DOHH2 (cell line): Measurements from ENCODE around the gene SAMD8.

Experiments
- H3F3A ChIP-seq: fragments of 200-600 bp; sonication (generic), shearing (Covaris generic); 2 replicates; pipeline ENCODE4 v1.6.0; 2016; ENCODE audit warnings: antibody characterized with exemption, mild to moderate bottlenecking; ENCODE audit not compliant: control insufficient read depth, insufficient read depth
- H3K27ac ChIP-seq: fragments of 200-600 bp; sonication (generic); 2 replicates; pipeline ENCODE4 v1.5.1; 2014; ENCODE audit warnings: low read depth, mild to moderate bottlenecking, low read length, moderate library complexity
- H3K27me3 ChIP-seq: fragments of 200-600 bp; sonication (generic); 2 replicates; pipeline ENCODE4 v1.6.1; 2014; ENCODE audit warnings: mild to moderate bottlenecking, low read length, mixed read lengths; ENCODE audit not compliant: control insufficient read depth
- H3K36me3 ChIP-seq: fragments of 200-600 bp; sonication (generic); 2 replicates; pipeline ENCODE4 v1.6.1; 2014; ENCODE audit warnings: mild to moderate bottlenecking, low read length, moderate library complexity, mixed read lengths; ENCODE audit not compliant: control insufficient read depth
- H3K4me1 ChIP-seq: fragments of 200-600 bp; sonication (generic); 2 replicates; pipeline ENCODE4 v1.6.1; 2014; ENCODE audit warnings: mild to moderate bottlenecking, low read length, mixed read lengths; ENCODE audit not compliant: control insufficient read depth
- H3K4me2 ChIP-seq: fragments of 200-600 bp; sonication (generic); 2 replicates; pipeline ENCODE4 v1.6.0; 2014; ENCODE audit warnings: mild to moderate bottlenecking, low read length, moderate library complexity
- H3K4me3 ChIP-seq: fragments of 200-600 bp; sonication (generic); 2 replicates; pipeline ENCODE4 v1.5.1; 2014; ENCODE audit warnings: mild to moderate bottlenecking, low read length, mixed read lengths
- H3K79me2 ChIP-seq: fragments of 200-600 bp; sonication (generic); 2 replicates; pipeline ENCODE4 v1.6.1; 2014; ENCODE audit warnings: mild to moderate bottlenecking, low read length, mixed read lengths; ENCODE audit not compliant: control insufficient read depth
- H3K9me2 ChIP-seq: fragments of 200-600 bp; sonication (generic); replicated peaks from 2 replicates; pipeline ENCODE4 v1.6.1; 2014; ENCODE audit warnings: mild to moderate bottlenecking, low read length, mixed read lengths; ENCODE audit not compliant: control insufficient read depth
- H3K9me3 ChIP-seq: fragments of 200-600 bp; sonication (generic); 2 replicates; pipeline ENCODE4 v1.6.1; 2014; ENCODE audit warnings: antibody characterized with exemption, low read length, mixed read lengths; ENCODE audit not compliant: control insufficient read depth, insufficient read depth
- H4K20me1 ChIP-seq: fragments of 200-600 bp; sonication (generic); 2 replicates; pipeline ENCODE4 v1.6.0; 2014; ENCODE audit warnings: low read depth, mild to moderate bottlenecking, antibody characterized with exemption, low read length, moderate library complexity; ENCODE audit not compliant: control insufficient read depth, insufficient read depth
- CTCF ChIP-seq: fragments of 200-600 bp; sonication (generic); IDR thresholded peaks from one replicate; pipeline ENCODE4 v1.5.1; 2014; ENCODE audit warnings: antibody characterized with exemption, mild to moderate bottlenecking, low read depth, low read length; ENCODE audit not compliant: poor library complexity, severe bottlenecking
- EZH2phosphoT487 ChIP-seq: fragments of 200-600 bp; sonication (generic); IDR thresholded peaks from 2 replicates; pipeline ENCODE4 v1.6.1; 2017; ENCODE audit warnings: borderline replicate concordance, mild to moderate bottlenecking, antibody characterized with exemption, low read length, moderate library complexity, mixed read lengths

SAMD8 gene

GRCh38 chr10:75143353-75143752 is 31.9 kb downstream of the SAMD8 start:
- peaks cover 6% of the 10 kb centered on the region for H3K4me1 ChIP-seq
- H3K27ac ChIP-seq = no peak overlapping the region
- no peak overlapping the region for H3K4me3 ChIP-seq
- H3K36me3 ChIP-seq = no peaks in the 10 kb centered on the region
- H3K79me2 ChIP-seq = peaks cover 61% of the 10 kb centered on the region
- no peaks in the 10 kb centered on the region for H3K9me3 ChIP-seq
- no peaks in the 10 kb centered on the region for H3K27me3 ChIP-seq
- H3K4me2 ChIP-seq = no peak overlapping the region
- peaks cover 3% of the 10 kb centered on the region; the same call in 1 of the 2 replicates for H3F3A ChIP-seq
- no peak for TF ChIP-seq EZH2phosphoT487
- TF ChIP-seq CTCF = no peak
- H3K9me2 ChIP-seq = no peaks in the 10 kb centered on the region
- H4K20me1 ChIP-seq = peaks cover 3% of the 10 kb centered on the region; the same call in 1 of the 2 replicates

- Histone ChIP-seq H3K27me3 (no peaks in the 10 kb centered on the region), H3K79me2 (peaks cover 59% of the 10 kb centered on the region), H3F3A (peaks cover 5% of the 10 kb centered on the region; the same call in 1 of the 2 replicates), H3K9me2 (no peaks in the 10 kb centered on the region), H3K4me3 (no peak overlapping the region), H4K20me1 (0 out of 2 replicates have a peak, but pooled peaks cover 3% of the 10 kb centered on the region), H3K36me3 (peaks cover 4% of the 10 kb centered on the region), H3K4me2 (no peak overlapping the region), H3K4me1 (peaks cover 6% of the 10 kb centered on the region), H3K27ac (no peak overlapping the region), H3K9me3 (no peaks in the 10 kb centered on the region)
- TF ChIP-seq CTCF = no peak
- TF ChIP-seq EZH2phosphoT487 = no peak
Measured at GRCh38 chr10:75145590-75145989, 34.1 kb downstream of the SAMD8 start.

GRCh38 chr10:75146780-75147179 is 35.3 kb downstream of the SAMD8 start:
- no peak for TF ChIP-seq EZH2phosphoT487
- TF ChIP-seq CTCF = no peak
- Histone ChIP-seq H3K27me3 (no peaks in the 10 kb centered on the region), H4K20me1 (0 out of 2 replicates have a peak, but pooled peaks cover 3% of the 10 kb centered on the region), H3K4me3 (no peak overlapping the region), H3K9me2 (no peaks in the 10 kb centered on the region), H3K79me2 (peaks cover 59% of the 10 kb centered on the region), H3K9me3 (no peaks in the 10 kb centered on the region), H3F3A (peaks cover 5% of the 10 kb centered on the region; the same call in 1 of the 2 replicates), H3K4me1 (peaks cover 6% of the 10 kb centered on the region), H3K36me3 (peaks cover 7% of the 10 kb centered on the region), H3K27ac (no peak overlapping the region), H3K4me2 (no peak overlapping the region)
